ENCODE measurements around the gene BEND7.

Gene BEND7

GRCh38 chr10:13402021-13402420 is 126.8 kb downstream of the BEND7 start:
- H3K4me3 ChIP-seq (IDR thresholded peaks at IDR 0.05; ENCODE audit: insufficient read depth, low read depth, low read length), result no peak overlapping the region
- H3K9ac ChIP-seq, result no peak overlapping the region
- H4K20me1 ChIP-seq (ENCODE audit: insufficient read depth), result no peaks in the 10 kb centered on the region
- H3K4me1 ChIP-seq (ENCODE audit: low read depth, poor library complexity, severe bottlenecking), result no peaks in the 10 kb centered on the region
- no peak overlapping the region for H3K4me2 ChIP-seq
- TF ChIP-seq CTCF (conservative IDR thresholded peaks at IDR 0.05; ENCODE audit: low read depth, low read length), result no peak
- no peaks in the 10 kb centered on the region for H3K79me2 ChIP-seq (ENCODE audit: insufficient read depth, low read depth)
- no peaks in the 10 kb centered on the region for H3K27me3 ChIP-seq (ENCODE audit: insufficient read depth, low read depth)
- H2AFZ ChIP-seq (ENCODE audit: low read depth), result no peak overlapping the region
- H3K36me3 ChIP-seq (ENCODE audit: insufficient read depth), result no peaks in the 10 kb centered on the region
- H3K27ac ChIP-seq, result no peak overlapping the region

GRCh38 chr10:13401142-13401541 is 127.7 kb downstream of the BEND7 start:
- H3K4me1 ChIP-seq (ENCODE audit: low read depth, poor library complexity, severe bottlenecking), result no peaks in the 10 kb centered on the region
- no peaks in the 10 kb centered on the region for H3K79me2 ChIP-seq (ENCODE audit: insufficient read depth, low read depth)
- no peak overlapping the region for H3K9ac ChIP-seq
- H4K20me1 ChIP-seq (ENCODE audit: insufficient read depth), result no peaks in the 10 kb centered on the region
- H3K4me2 ChIP-seq, result no peak overlapping the region
- H2AFZ ChIP-seq (ENCODE audit: low read depth), result no peak overlapping the region
- no peak overlapping the region for H3K4me3 ChIP-seq (IDR thresholded peaks at IDR 0.05; ENCODE audit: insufficient read depth, low read depth, low read length)
- no peak overlapping the region for H3K27ac ChIP-seq
- H3K36me3 ChIP-seq (ENCODE audit: insufficient read depth), result no peaks in the 10 kb centered on the region
- H3K27me3 ChIP-seq (ENCODE audit: insufficient read depth, low read depth), result no peaks in the 10 kb centered on the region
- no peak for TF ChIP-seq CTCF (conservative IDR thresholded peaks at IDR 0.05; ENCODE audit: low read depth, low read length)

GRCh38 chr10:13400196-13400965 is 128.4 kb downstream of the BEND7 start:
- no peaks in the 10 kb centered on the region for H3K4me1 ChIP-seq (ENCODE audit: low read depth, poor library complexity, severe bottlenecking)
- H3K9ac ChIP-seq, result no peak overlapping the region
- H3K4me2 ChIP-seq, result no peak overlapping the region
- no peaks in the 10 kb centered on the region for H4K20me1 ChIP-seq (ENCODE audit: insufficient read depth)
- no peak overlapping the region for H2AFZ ChIP-seq (ENCODE audit: low read depth)
- H3K79me2 ChIP-seq (ENCODE audit: insufficient read depth, low read depth), result no peaks in the 10 kb centered on the region
- H3K27ac ChIP-seq, result no peak overlapping the region
- TF ChIP-seq CTCF (conservative IDR thresholded peaks at IDR 0.05; ENCODE audit: low read depth, low read length), result no peak
- H3K27me3 ChIP-seq (ENCODE audit: insufficient read depth, low read depth), result no peaks in the 10 kb centered on the region
- no peak overlapping the region for H3K4me3 ChIP-seq (IDR thresholded peaks at IDR 0.05; ENCODE audit: insufficient read depth, low read depth, low read length)
- no peaks in the 10 kb centered on the region for H3K36me3 ChIP-seq (ENCODE audit: insufficient read depth)

GRCh38 chr10:13399752-13400151 is 129.1 kb downstream of the BEND7 start:
- H3K79me2 ChIP-seq (ENCODE audit: insufficient read depth, low read depth), result no peaks in the 10 kb centered on the region
- H3K36me3 ChIP-seq (ENCODE audit: insufficient read depth), result no peaks in the 10 kb centered on the region
- H3K4me1 ChIP-seq (ENCODE audit: low read depth, poor library complexity, severe bottlenecking), result no peaks in the 10 kb centered on the region
- no peak overlapping the region for H2AFZ ChIP-seq (ENCODE audit: low read depth)
- H3K27me3 ChIP-seq (ENCODE audit: insufficient read depth, low read depth), result no peaks in the 10 kb centered on the region
- H3K9ac ChIP-seq, result no peak overlapping the region
- no peaks in the 10 kb centered on the region for H4K20me1 ChIP-seq (ENCODE audit: insufficient read depth)
- H3K4me2 ChIP-seq, result no peak overlapping the region
- no peak overlapping the region for H3K27ac ChIP-seq
- H3K4me3 ChIP-seq (IDR thresholded peaks at IDR 0.05; ENCODE audit: insufficient read depth, low read depth, low read length), result no peak overlapping the region
- no peak for TF ChIP-seq CTCF (conservative IDR thresholded peaks at IDR 0.05; ENCODE audit: low read depth, low read length)
